RWPE1 (cell line): ENCODE measurements around the gene LANCL2.

Source experiments
- CTCF ChIA-PET: fragments of 350-600 bp; sonication (Branson Sonifier 250); formaldehyde crosslinking; extraction: SDS; loops from one replicate; lab custom pipeline; 2021; lab: Yijun Ruan, JAX
- POLR2A ChIA-PET: fragments of 400-600 bp; formaldehyde crosslinking; extraction: SDS; loops from one replicate; lab custom pipeline; 2020; ENCODE audit warnings: antibody characterized with exemption; ENCODE audit not compliant: low non-redundant PET; lab: Yijun Ruan, JAX
- DNase-seq: peaks from one replicate; pipeline ENCODE4 v3.0.0; 2012; ENCODE audit warnings: low spot score
- H3K27ac ChIP-seq: fragments of 450-650 bp; 2 replicates; pipeline ENCODE4 v1.5.1; 2017
- CTCF ChIP-seq: fragments of 450-650 bp; conservative IDR thresholded peaks from 2 replicates; pipeline ENCODE4 v1.5.1; 2017; ENCODE audit warnings: low read depth, mild to moderate bottlenecking

Gene LANCL2

GRCh38 chr7:55366461-55367070 lies 1.4 kb downstream of the LANCL2 start:
- H3K27ac ChIP-seq, result peak overlapping the region; percentile 94
- CTCF ChIA-PET, result interaction anchor here (0.5 to 1.1 kb wide), 5 partner anchors 8 to 471 kb away, joined by 3 to 6 read pairs (median 3); no protein-coding TSS in a partner anchor
- DNase-seq, result no peak
- no peak for TF ChIP-seq CTCF
- POLR2A ChIA-PET, result interaction anchor here (0.8 to 1.2 kb wide), 2 partner anchors 8 to 78 kb away, joined by 3 read pairs; no protein-coding TSS in a partner anchor

DNA sequence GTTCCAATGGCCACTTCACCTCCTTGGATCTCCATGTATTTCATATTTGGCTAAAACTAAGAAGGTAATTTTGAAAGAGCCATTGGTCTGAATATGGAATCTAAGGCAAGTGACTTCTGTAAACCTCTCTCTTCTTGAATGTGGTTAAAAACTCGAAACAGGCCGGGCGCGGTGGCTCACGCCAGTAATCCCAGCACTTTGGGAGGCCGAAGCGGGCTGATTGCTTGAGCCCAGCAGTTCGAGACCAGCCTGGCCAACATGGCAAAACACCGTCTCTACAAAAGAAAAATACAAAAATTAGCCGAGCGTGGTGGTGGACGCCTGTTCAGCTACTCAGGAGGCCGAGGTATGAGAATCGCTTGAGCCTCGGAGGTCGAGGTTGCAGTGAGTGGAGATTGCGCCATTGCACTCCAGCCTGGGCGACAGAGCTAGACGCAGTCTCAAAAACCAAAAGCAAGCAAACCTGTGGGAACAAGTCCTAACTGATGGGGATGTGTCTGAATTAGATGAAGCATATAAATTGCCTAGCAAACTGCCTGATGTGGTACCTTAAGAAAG lies 2.2 kb downstream of the LANCL2 start:
- no peak for TF ChIP-seq CTCF
- no peak overlapping the region for H3K27ac ChIP-seq
- DNase-seq, result no peak
- ChIA-PET POLR2A (no interaction called here), CTCF (interaction anchor here (0.6 kb wide), 1 partner anchor 16 kb away, joined by 3 read pairs; no protein-coding TSS in a partner anchor)

DNA sequence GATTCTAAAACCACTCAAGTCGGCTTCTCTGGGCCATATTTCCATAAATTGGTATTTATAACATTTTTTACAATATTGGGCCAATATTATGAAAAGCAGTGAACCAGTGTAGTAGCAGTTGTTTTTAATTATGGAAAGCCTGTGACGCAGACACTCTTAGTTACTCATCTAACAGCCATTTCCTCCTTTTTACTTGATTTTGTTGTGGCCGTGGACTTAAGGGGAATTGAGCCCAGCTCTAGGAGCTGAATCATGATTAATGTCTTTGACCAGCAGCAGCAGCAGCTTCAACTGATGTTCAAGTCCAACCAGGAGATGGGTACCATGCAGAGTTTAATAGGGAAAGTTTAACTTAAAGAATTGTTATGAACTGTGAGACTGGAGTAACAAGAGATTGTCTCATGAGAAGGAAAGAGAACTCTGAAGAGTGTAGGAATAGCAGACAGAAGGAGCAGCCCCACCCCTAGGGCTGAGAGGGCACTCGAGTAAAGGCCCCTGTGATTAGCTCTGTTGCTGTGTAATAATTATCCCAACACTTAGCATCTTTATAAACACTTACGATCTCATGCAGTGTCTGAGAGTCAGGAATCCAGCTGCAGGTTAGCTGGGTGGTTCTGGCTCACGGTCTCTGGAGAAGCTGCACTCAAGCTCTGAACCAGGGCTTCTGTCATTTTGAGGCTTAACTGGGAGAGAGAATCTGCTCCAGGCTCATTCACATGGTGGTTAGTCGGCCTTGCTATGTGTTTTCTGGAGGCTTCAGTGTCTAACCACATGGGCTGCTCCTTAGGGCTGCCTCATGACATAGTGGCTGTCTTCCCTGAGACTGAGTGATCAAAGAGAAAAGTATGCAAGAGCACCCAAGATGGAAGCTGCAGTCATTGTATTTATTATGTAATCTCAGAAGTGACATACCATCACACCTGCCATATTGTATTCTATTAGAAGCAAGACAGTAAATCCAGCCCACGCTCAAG lies 4.6 kb downstream of the LANCL2 start:
- DNase-seq, result no peak
- H3K27ac ChIP-seq, result no peak overlapping the region
- TF ChIP-seq CTCF, result no peak
- CTCF ChIA-PET, result no interaction called here
- POLR2A ChIA-PET, result no interaction called here

GRCh38 chr7:55374213-55374612 lies 9.1 kb downstream of the LANCL2 start:
- H3K27ac ChIP-seq, result no peak overlapping the region
- ChIA-PET POLR2A (interaction anchor here (0.6 kb wide), 1 partner anchor 698 kb away, joined by 5 read pairs; no protein-coding TSS in a partner anchor), CTCF (interaction anchor here (1.2 kb wide), 1 partner anchor 8 kb away, joined by 6 read pairs; no protein-coding TSS in a partner anchor)
- DNase-seq, result no peak
- no peak for TF ChIP-seq CTCF

DNA sequence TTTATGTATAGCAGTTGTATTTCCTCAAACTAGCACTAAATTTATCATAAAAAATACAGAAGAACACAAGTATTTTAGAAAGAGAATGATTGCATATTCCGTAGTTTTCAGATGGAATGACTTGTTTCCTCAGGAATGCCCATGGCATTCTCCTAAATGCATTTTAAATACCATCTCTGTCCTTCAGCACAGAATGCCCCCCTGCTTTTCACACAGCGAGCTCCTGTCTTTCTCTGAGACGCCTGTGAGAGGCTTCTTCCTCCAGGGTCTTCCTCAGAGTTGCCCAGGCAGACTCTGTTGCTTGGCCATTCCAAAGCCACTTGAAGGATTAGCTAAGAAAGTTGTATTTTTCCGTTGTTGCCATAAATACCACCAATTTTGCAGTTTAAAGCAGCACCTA lies 10.1 kb downstream of the LANCL2 start:
- DNase-seq, result no peak
- POLR2A ChIA-PET, result interaction anchor here (0.9 kb wide), 1 partner anchor 9 kb away, joined by 3 read pairs; no protein-coding TSS in a partner anchor
- CTCF ChIA-PET, result interaction anchor here (0.7 kb wide), 1 partner anchor 9 kb away, joined by 3 read pairs; no protein-coding TSS in a partner anchor
- no peak for TF ChIP-seq CTCF
- H3K27ac ChIP-seq, result no peak overlapping the region
